Measurements from ENCODE around the gene OR6C75. TPM values are rescaled to one million over a fixed set of nuclear protein-coding genes. Genes with fewer than 3 reads are reported as not detected.
"Not testable (repeated sequence)": the region's sequence is repeated elsewhere in the genome, so short reads cannot be mapped to it uniquely, and the experiment has no call there.

The OR6C75 gene
- total RNA-seq, 1 experiment from 2014 or later = not detected

- H2AFZ ChIP-seq = no peak within 1 kb of the TSS
- POLR2A ChIA-PET (ENCODE audit: unreplicated experiment) = no interaction called here
- no peaks in the 10 kb centered on the region for H3K4me1 ChIP-seq (replicated peaks; ENCODE audit: insufficient read depth)
- no peak within 1 kb of the TSS for H3K4me2 ChIP-seq
- BruUV-seq (replicated peaks) = no TSS peak
- CTCF ChIA-PET = no interaction called here
- H4K20me1 ChIP-seq (ENCODE audit: insufficient read depth) = no peaks in the 10 kb centered on the region
- no peaks in the 10 kb centered on the region for H3K9me2 ChIP-seq (ENCODE audit: insufficient read depth)
- no peak for TF ChIP-seq CTCF (conservative IDR thresholded peaks at IDR 0.05)
- no peak for TF ChIP-seq EZH2 (IDR thresholded peaks at IDR 0.05; ENCODE audit: low read depth)
- H3K9me3 ChIP-seq (ENCODE audit: insufficient read depth, low read depth) = no peaks in the 10 kb centered on the region
- H3F3A ChIP-seq (ENCODE audit: insufficient read depth, low read depth) = no peaks in the 10 kb centered on the region
- intact Hi-C loops (cut with micrococcal nuclease; ENCODE audit: unreplicated experiment) = no loop called here
- H3K27ac ChIP-seq = no peak within 1 kb of the TSS
- 0 out of 2 replicates have a peak, but pooled peaks cover 4% of the 10 kb centered on the region for H3K27me3 ChIP-seq (ENCODE audit: insufficient read depth, low read depth)
- no peak within 1 kb of the TSS for H3K4me3 ChIP-seq
- DNase-seq = no peak
- no peaks in the 10 kb centered on the region for H3K36me3 ChIP-seq (ENCODE audit: low read depth)
- no peaks in the 10 kb centered on the region for H3K79me2 ChIP-seq (ENCODE audit: low read depth)
Observed at GRCh38 chr12:55330446-55330845, 32.3 kb upstream of the OR6C75 start, which contains the start of gene OR6C3. OR6C3 (plus strand) TSS chr12:55330746; CDS start chr12:55331701, 955 bp downstream.

GRCh38 chr12:55336002-55336401 lies 26.8 kb upstream of the OR6C75 start:
- intact Hi-C loops (cut with micrococcal nuclease; ENCODE audit: unreplicated experiment) = no loop called here
- Histone ChIP-seq H3K4me3 (no peak overlapping the region), H3K36me3 (ENCODE audit: low read depth) (no peaks in the 10 kb centered on the region), H2AFZ (0 out of 2 replicates have a peak overlapping the region, but pooled peaks have one; percentile 48), H3K79me2 (ENCODE audit: low read depth) (no peaks in the 10 kb centered on the region), H3K27me3 (ENCODE audit: insufficient read depth, low read depth) (no peaks in the 10 kb centered on the region), H3F3A (ENCODE audit: insufficient read depth, low read depth) (no peaks in the 10 kb centered on the region), H3K4me2 (no peak overlapping the region), H3K9me3 (ENCODE audit: insufficient read depth, low read depth) (no peaks in the 10 kb centered on the region), H3K4me1 (replicated peaks; ENCODE audit: insufficient read depth) (no peaks in the 10 kb centered on the region), H3K27ac (no peak overlapping the region), H3K9me2 (ENCODE audit: insufficient read depth) (no peaks in the 10 kb centered on the region), H4K20me1 (ENCODE audit: insufficient read depth) (no peaks in the 10 kb centered on the region)
- CTCF ChIA-PET = no interaction called here
- POLR2A ChIA-PET (ENCODE audit: unreplicated experiment) = no interaction called here
- DNase-seq = no peak
- TF ChIP-seq EZH2 (IDR thresholded peaks at IDR 0.05; ENCODE audit: low read depth) (no peak), CTCF (conservative IDR thresholded peaks at IDR 0.05) (no peak)
- no TSS peak for BruUV-seq (replicated peaks)

GRCh38 chr12:55355338-55355737 lies 7.4 kb upstream of the OR6C75 start:
- CTCF ChIA-PET; H2AFZ ChIP-seq; H3K27ac ChIP-seq; H3K4me3 ChIP-seq; POLR2A ChIA-PET (ENCODE audit: unreplicated experiment); H3K9me3 ChIP-seq (ENCODE audit: insufficient read depth, low read depth); H3K9me2 ChIP-seq (ENCODE audit: insufficient read depth); H3K4me2 ChIP-seq; H3K36me3 ChIP-seq (ENCODE audit: low read depth); DNase-seq; H4K20me1 ChIP-seq (ENCODE audit: insufficient read depth); H3K79me2 ChIP-seq (ENCODE audit: low read depth); H3K27me3 ChIP-seq (ENCODE audit: insufficient read depth, low read depth); H3F3A ChIP-seq (ENCODE audit: insufficient read depth, low read depth); BruUV-seq (replicated peaks); intact Hi-C loops (cut with micrococcal nuclease; ENCODE audit: unreplicated experiment); H3K4me1 ChIP-seq (replicated peaks; ENCODE audit: insufficient read depth): not testable (repeated sequence)

GRCh38 chr12:55365086-55365485 lies 2.3 kb downstream of the OR6C75 start:
- Histone ChIP-seq H3F3A (ENCODE audit: insufficient read depth, low read depth) (no peaks in the 10 kb centered on the region), H3K9me2 (ENCODE audit: insufficient read depth) (no peaks in the 10 kb centered on the region), H3K27ac (no peak overlapping the region), H3K27me3 (ENCODE audit: insufficient read depth, low read depth) (no peaks in the 10 kb centered on the region), H3K4me1 (replicated peaks; ENCODE audit: insufficient read depth) (no peaks in the 10 kb centered on the region), H2AFZ (no peak overlapping the region), H3K4me3 (no peak overlapping the region), H3K79me2 (ENCODE audit: low read depth) (no peaks in the 10 kb centered on the region), H4K20me1 (ENCODE audit: insufficient read depth) (no peaks in the 10 kb centered on the region), H3K9me3 (ENCODE audit: insufficient read depth, low read depth) (no peaks in the 10 kb centered on the region; the same call in 1 of the 2 replicates), H3K36me3 (ENCODE audit: low read depth) (no peaks in the 10 kb centered on the region), H3K4me2 (no peak overlapping the region)
- BruUV-seq (replicated peaks) = no TSS peak
- ChIA-PET CTCF (no interaction called here), POLR2A (ENCODE audit: unreplicated experiment) (no interaction called here)
- TF ChIP-seq CTCF (conservative IDR thresholded peaks at IDR 0.05) = no peak
- TF ChIP-seq EZH2 (IDR thresholded peaks at IDR 0.05; ENCODE audit: low read depth) = no peak
- DNase-seq = no peak
- intact Hi-C loops (cut with micrococcal nuclease; ENCODE audit: unreplicated experiment) = no loop called here

All from PC-9 (cell line).